H1 (cell line): ENCODE data around the gene PRELID2. TPM values are rescaled to one million over a fixed set of nuclear protein-coding genes. Genes with fewer than 3 reads are reported as not detected.

Experiments
- CTCF ChIA-PET: fragments of 300-600 bp; sonication (Branson Sonifier 250); formaldehyde crosslinking; loops from one replicate; lab custom pipeline; 2021; ENCODE audit not compliant: partially characterized antibody; lab: Charles Lee
- POLR2A ChIA-PET: fragments of 300-600 bp; sonication (Branson Sonifier 250); formaldehyde crosslinking; loops from one replicate; lab custom pipeline; 2021; ENCODE audit warnings: inconsistent platforms; ENCODE audit not compliant: partially characterized antibody; lab: Charles Lee
- DNase-seq, 2 experiments: peaks; one replicate each; pipeline versions ENCODE4 v3.0.0 to v3.0.0-alpha.2; 2010 to 2022; ENCODE audit warnings: low spot score in 2 of 2, low read depth in 1 of 2, mixed read lengths in 1 of 2
- FAIRE-seq: peaks from 2 replicates; lab custom pipeline; 2011; peaks lifted over from hg19 to GRCh38; lab: Jason Lieb, UNC
- H2AFZ ChIP-seq: 2 replicates; pipeline ENCODE4 v1.8.1; 2012; ENCODE audit warnings: low read length, inconsistent platforms
- H2AK5ac ChIP-seq: 2 replicates; pipeline ENCODE4 v1.6.1; 2013; ENCODE audit warnings: low read depth, low read length
- H2BK120ac ChIP-seq: replicated peaks from 2 replicates; pipeline ENCODE3; 2013; ENCODE audit warnings: low read depth, low read length, inconsistent platforms
- H2BK12ac ChIP-seq: 2 replicates; pipeline ENCODE4 v1.6.1; 2013; ENCODE audit warnings: low read depth, low read length
- H2BK15ac ChIP-seq: 2 replicates; pipeline ENCODE4 v1.6.1; 2013; ENCODE audit warnings: low read length
- H2BK20ac ChIP-seq: 2 replicates; pipeline ENCODE4 v1.6.1; 2013; ENCODE audit warnings: low read length
- H2BK5ac ChIP-seq: 2 replicates; pipeline ENCODE4 v1.6.1; 2013; ENCODE audit warnings: low read depth, low read length
- H3K14ac ChIP-seq: 2 replicates; pipeline ENCODE4 v1.6.1; 2013; ENCODE audit warnings: inconsistent platforms; ENCODE audit not compliant: insufficient read length
- H3K18ac ChIP-seq: 2 replicates; pipeline ENCODE4 v1.6.1; 2013; ENCODE audit warnings: low read length; ENCODE audit errors: extremely low read depth
- H3K23ac ChIP-seq: 2 replicates; pipeline ENCODE4 v1.6.1; 2013; ENCODE audit warnings: inconsistent platforms; ENCODE audit not compliant: insufficient read length
- H3K23me2 ChIP-seq: 2 replicates; pipeline ENCODE4 v1.6.1; 2013; ENCODE audit warnings: low read depth, low read length
- H3K27ac ChIP-seq: 2 replicates; pipeline ENCODE4 v1.6.1; 2011; ENCODE audit warnings: low read depth, low read length, inconsistent platforms
- H3K27me3 ChIP-seq, 4 experiments: replicated peaks in 1 of 4; 1 replicate in 1 of 4; 2 replicates in 3 of 4; pipeline versions ENCODE4 v1.6.1 to v1.8.1; 2011 to 2013; ENCODE audit warnings: low read length in 3 of 4, mild to moderate bottlenecking in 3 of 4, inconsistent platforms in 2 of 4, mixed read lengths in 2 of 4, moderate library complexity in 1 of 4; ENCODE audit not compliant: control insufficient read depth in 3 of 4, insufficient read depth in 3 of 4; ENCODE audit errors: extremely low read depth in 1 of 4
- H3K36me3 ChIP-seq, 4 experiments: 2 replicates each; pipeline versions ENCODE4 v1.6.1 to v1.8.1; 2011 to 2013; ENCODE audit warnings: mild to moderate bottlenecking in 4 of 4, low read length in 3 of 4, moderate library complexity in 2 of 4, control low read depth in 1 of 4, inconsistent platforms in 1 of 4; ENCODE audit not compliant: insufficient read depth in 4 of 4, control insufficient read depth in 2 of 4
- H3K4ac ChIP-seq: replicated peaks from 2 replicates; pipeline ENCODE3; 2013; ENCODE audit warnings: low read length, low read depth, mixed read lengths, inconsistent platforms; ENCODE audit not compliant: insufficient read length
- H3K4me1 ChIP-seq, 4 experiments: replicated peaks in 1 of 4; 1 replicate in 1 of 4; 2 replicates in 3 of 4; pipeline versions ENCODE4 v1.6.1 to v1.8.1; 2011 to 2013; ENCODE audit warnings: low read length in 3 of 4, inconsistent platforms in 2 of 4, mixed read lengths in 1 of 4; ENCODE audit not compliant: insufficient read depth in 4 of 4, control insufficient read depth in 3 of 4
- H3K4me2 ChIP-seq, 2 experiments: 2 replicates each; pipeline versions ENCODE4 v1.6.1 to v1.8.1; 2011 to 2013; ENCODE audit warnings: low read depth in 2 of 2, low read length in 2 of 2, control low read depth in 1 of 2, inconsistent platforms in 1 of 2, mild to moderate bottlenecking in 1 of 2; ENCODE audit not compliant: insufficient read depth in 1 of 2
- H3K4me3 ChIP-seq, 4 experiments: fragments of 200-600, 300-600 bp in 1 of 4; sonication (generic), shearing (Covaris generic), sonication (Bioruptor Twin) in 1 of 4; 2 replicates each; pipeline versions ENCODE4 v1.5.1 to v1.8.1; 2011 to 2016; ENCODE audit warnings: low read length in 4 of 4, low read depth in 3 of 4, control low read depth in 2 of 4, inconsistent platforms in 2 of 4, mild to moderate bottlenecking in 2 of 4, mixed read lengths in 1 of 4, moderate library complexity in 1 of 4; ENCODE audit not compliant: insufficient read depth in 2 of 4; ENCODE audit errors: extremely low read depth in 1 of 4
- H3K56ac ChIP-seq: replicated peaks from 2 replicates; pipeline ENCODE3; 2013; ENCODE audit warnings: low read depth, mild to moderate bottlenecking, mixed read lengths, low read length, inconsistent platforms; ENCODE audit not compliant: insufficient read length
- H3K79me1 ChIP-seq: 2 replicates; pipeline ENCODE4 v1.6.1; 2013; ENCODE audit warnings: low read depth, low read length, control low read depth
- H3K79me2 ChIP-seq, 2 experiments: 2 replicates each; pipeline versions ENCODE4 v1.6.1 to v1.8.1; 2012 to 2013; ENCODE audit warnings: low read length in 2 of 2, mild to moderate bottlenecking in 2 of 2, inconsistent platforms in 1 of 2; ENCODE audit not compliant: insufficient read depth in 2 of 2, control insufficient read depth in 1 of 2
- H3K9ac ChIP-seq, 4 experiments: replicated peaks in 1 of 4; 1 replicate in 1 of 4; 2 replicates in 3 of 4; pipeline versions ENCODE4 v1.6.1 to v1.8.1; 2011 to 2013; ENCODE audit warnings: low read depth in 3 of 4, low read length in 3 of 4, control low read depth in 2 of 4, mild to moderate bottlenecking in 2 of 4, moderate library complexity in 2 of 4, inconsistent platforms in 1 of 4; ENCODE audit errors: extremely low read depth in 1 of 4
- H3K9me3 ChIP-seq, 2 experiments: 2 replicates each; pipeline versions ENCODE4 v1.6.1 to v1.8.1; 2012 to 2013; ENCODE audit warnings: mild to moderate bottlenecking in 2 of 2, moderate library complexity in 2 of 2, control low read depth in 1 of 2, inconsistent platforms in 1 of 2, low read depth in 1 of 2, low read length in 1 of 2, mixed read lengths in 1 of 2; ENCODE audit not compliant: insufficient read depth in 2 of 2
- H4K20me1 ChIP-seq, 2 experiments: replicated peaks in 1 of 2; 2 replicates each; pipeline versions ENCODE3 to v1.8.1; 2011 to 2013; ENCODE audit warnings: inconsistent platforms in 2 of 2, low read length in 2 of 2, mild to moderate bottlenecking in 1 of 2; ENCODE audit not compliant: insufficient read depth in 2 of 2, control insufficient read depth in 1 of 2
- H4K5ac ChIP-seq: 2 replicates; pipeline ENCODE4 v1.6.1; 2013; ENCODE audit warnings: low read length, low read depth, mixed read lengths, inconsistent platforms; ENCODE audit not compliant: insufficient read length
- H4K8ac ChIP-seq: 2 replicates; pipeline ENCODE4 v1.8.0; 2013; ENCODE audit warnings: mild to moderate bottlenecking, moderate library complexity, low read length, inconsistent platforms; ENCODE audit not compliant: insufficient read depth; ENCODE audit errors: extremely low read depth
- H4K91ac ChIP-seq: replicated peaks from 2 replicates; pipeline ENCODE3; 2013; ENCODE audit warnings: low read length, mixed read lengths, inconsistent platforms; ENCODE audit not compliant: insufficient read length
- BRCA1 ChIP-seq: IDR thresholded peaks from 2 replicates; pipeline ENCODE4 v1.6.1; 2012; ENCODE audit warnings: low read depth, low read length, improper control_type of control experiment
- CBX8 ChIP-seq: fragments of 300-800, 300-1000 bp; sonication (generic); IDR thresholded peaks from 2 replicates; pipeline ENCODE4 v1.7.1; 2016; ENCODE audit warnings: low read depth, low read length, borderline replicate concordance
- GABPA ChIP-seq: IDR thresholded peaks from 2 replicates; pipeline ENCODE4 v1.6.1; 2011; ENCODE audit warnings: mild to moderate bottlenecking, low read length, moderate library complexity, borderline replicate concordance; ENCODE audit not compliant: insufficient read depth
- JUND ChIP-seq: IDR thresholded peaks from 2 replicates; pipeline ENCODE4 v1.6.1; 2011; ENCODE audit warnings: mild to moderate bottlenecking, improper control_type of control experiment, low read length
- PHF8 ChIP-seq: fragments of 200-600 bp; sonication (generic); conservative IDR thresholded peaks from 2 replicates; pipeline ENCODE4 v1.7.1; 2012; ENCODE audit warnings: low read depth, mild to moderate bottlenecking, inconsistent platforms, low read length, moderate library complexity
- POLR2AphosphoS5 ChIP-seq: IDR thresholded peaks from 2 replicates; pipeline ENCODE4 v1.6.1; 2011; ENCODE audit warnings: low read depth, low read length
- POU5F1 ChIP-seq: IDR thresholded peaks from 2 replicates; pipeline ENCODE4 v1.6.1; 2011; ENCODE audit warnings: low read depth, mild to moderate bottlenecking, low read length, moderate library complexity
- RXRA ChIP-seq: IDR thresholded peaks from 2 replicates; pipeline ENCODE4 v1.6.1; 2011; ENCODE audit warnings: low read depth, mild to moderate bottlenecking, low read length, moderate library complexity; ENCODE audit not compliant: insufficient read depth
- SIX5 ChIP-seq: IDR thresholded peaks from 2 replicates; pipeline ENCODE4 v1.6.1; 2011; ENCODE audit warnings: mild to moderate bottlenecking, low read depth, low read length
- SUZ12 ChIP-seq: fragments of 200-600 bp; sonication (generic); IDR thresholded peaks from 2 replicates; pipeline ENCODE4 v1.6.1; 2012; ENCODE audit warnings: mild to moderate bottlenecking, inconsistent platforms, low read length, moderate library complexity, mixed read lengths
- TAF1 ChIP-seq: IDR thresholded peaks from 2 replicates; pipeline ENCODE4 v1.6.1; 2011; ENCODE audit warnings: mild to moderate bottlenecking, low read depth, low read length
- TCF12 ChIP-seq: IDR thresholded peaks from 2 replicates; pipeline ENCODE4 v1.6.1; 2011; ENCODE audit warnings: low read depth, mild to moderate bottlenecking, low read length
- WGBS, 2 experiments: shearing (Covaris generic) in 1 of 2; methylation state at CpG; one replicate each; pipeline versions ENCODE4 v1.1.6 to v1.1.7; 2013 to 2015; ENCODE audit warnings: low lambda C conversion rate in 2 of 2, mixed read lengths in 2 of 2, inconsistent platforms in 1 of 2, low coverage in 1 of 2, missing lambda C conversion rate in 1 of 2; ENCODE audit not compliant: insufficient replicate concordance in 2 of 2, insufficient coverage in 1 of 2, insufficient read length in 1 of 2; ENCODE audit errors: extremely low coverage in 1 of 2, missing lambda C conversion rate in 1 of 2; 5-methylcytosine and 5-hydroxymethylcytosine counted together
- polyA plus RNA-seq, 7 experiments: library from polyadenylated mRNA; depleted of rRNA in 3 of 7; stranded (reverse) in 5 of 7; unstranded in 2 of 7; fragments of >200 nt in 5 of 7; fragments of 200-250 nt in 2 of 7; gene quantifications; 1 replicate in 5 of 7; 2 replicates in 1 of 7; 4 replicates in 1 of 7; pipeline versions ENCODE4 v1.2.1 to v1.2.3, GENCODE V29; 2011 to 2013; ENCODE audit warnings: missing spikeins in 2 of 7, mixed read lengths in 2 of 7
- total RNA-seq: library from RNA; stranded (reverse); fragmentation: NEBNext Ultra II Directional; extraction: Animal tissue kit (Norgen Biotek cat#: 25700); gene quantifications from 2 replicates; pipeline ENCODE4 v1.2.1, GENCODE V29; 2021
- TF ChIP-seq, protein P1 (sequence below), 3 experiments: IDR thresholded peaks; 1 replicate in 2 of 3; 2 replicates in 1 of 3; pipeline versions ENCODE4 v1.5.1 to v1.6.1; 2011; ENCODE audit warnings: low read length in 3 of 3, mild to moderate bottlenecking in 3 of 3, inconsistent platforms in 2 of 3, low read depth in 1 of 3, moderate library complexity in 1 of 3; ENCODE audit not compliant: insufficient read depth in 1 of 3; ENCODE audit errors: control extremely low read depth in 1 of 3

PRELID2 gene
- total and polyA plus RNA-seq, 2 of the 8 experiments (the other 6 are each of a cell fraction or from before 2014, with no cell fraction given) = 2.2 to 7.8 TPM

- Histone ChIP-seq H3K36me3 (no peaks in the 10 kb centered on the region), H3K23ac (no peak overlapping the region), H3K18ac (no peak overlapping the region), H3K4ac (no peak overlapping the region), H3K9ac (no peak overlapping the region), H3K14ac (no peak overlapping the region), H2BK15ac (no peak overlapping the region), H3K79me2 (no peaks in the 10 kb centered on the region), H2BK12ac (no peak overlapping the region), H2AK5ac (no peak overlapping the region), H2AFZ (no peak overlapping the region), H3K4me2 (no peak overlapping the region), H3K56ac (no peak overlapping the region), H4K20me1 (no peaks in the 10 kb centered on the region), H3K9me3 (no peaks in the 10 kb centered on the region), H3K27me3 (no peaks in the 10 kb centered on the region), H2BK5ac (no peak overlapping the region), H4K8ac (no peak overlapping the region), H3K23me2 (peaks cover 2% of the 10 kb centered on the region; the same call in 1 of the 2 replicates), H3K79me1 (no peaks in the 10 kb centered on the region), H4K5ac (no peak overlapping the region), H2BK20ac (no peak overlapping the region), H3K4me1 (peaks cover 3 to 5% (median 3%) of the 10 kb centered on the region in 4 experiments; a peak in 5 of 7 replicates), H2BK120ac (no peak overlapping the region), H3K4me3 (no peak overlapping the region), H4K91ac (no peak overlapping the region), H3K27ac (no peak overlapping the region)
- CTCF ChIA-PET = interaction anchor here (0.6 to 3.0 kb wide), 6 partner anchors 9 to 526 kb away, joined by 3 to 9 read pairs (median 3); no protein-coding TSS in a partner anchor
- no peak for DNase-seq
- WGBS, 2 experiments = 97% methylated on average over 4 of the region's 4 CpGs; no CpG with 5 or more reads in 1 of the 2 experiments
- FAIRE-seq = no peak
- POLR2A ChIA-PET = no interaction called here
- TF ChIP-seq GABPA (no peak), POU5F1 (no peak), BRCA1 (no peak), TCF12 (no peak), SIX5 (no peak), CBX8 (no peak), POLR2AphosphoS5 (no peak), JUND (no peak), PHF8 (no peak), TAF1 (no peak), RXRA (no peak), SUZ12 (no peak)
- TF ChIP-seq, protein P1, sequence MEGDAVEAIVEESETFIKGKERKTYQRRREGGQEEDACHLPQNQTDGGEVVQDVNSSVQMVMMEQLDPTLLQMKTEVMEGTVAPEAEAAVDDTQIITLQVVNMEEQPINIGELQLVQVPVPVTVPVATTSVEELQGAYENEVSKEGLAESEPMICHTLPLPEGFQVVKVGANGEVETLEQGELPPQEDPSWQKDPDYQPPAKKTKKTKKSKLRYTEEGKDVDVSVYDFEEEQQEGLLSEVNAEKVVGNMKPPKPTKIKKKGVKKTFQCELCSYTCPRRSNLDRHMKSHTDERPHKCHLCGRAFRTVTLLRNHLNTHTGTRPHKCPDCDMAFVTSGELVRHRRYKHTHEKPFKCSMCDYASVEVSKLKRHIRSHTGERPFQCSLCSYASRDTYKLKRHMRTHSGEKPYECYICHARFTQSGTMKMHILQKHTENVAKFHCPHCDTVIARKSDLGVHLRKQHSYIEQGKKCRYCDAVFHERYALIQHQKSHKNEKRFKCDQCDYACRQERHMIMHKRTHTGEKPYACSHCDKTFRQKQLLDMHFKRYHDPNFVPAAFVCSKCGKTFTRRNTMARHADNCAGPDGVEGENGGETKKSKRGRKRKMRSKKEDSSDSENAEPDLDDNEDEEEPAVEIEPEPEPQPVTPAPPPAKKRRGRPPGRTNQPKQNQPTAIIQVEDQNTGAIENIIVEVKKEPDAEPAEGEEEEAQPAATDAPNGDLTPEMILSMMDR (IDR thresholded peaks at IDR 0.05; ENCODE audit: control extremely low read depth in 1 of 3, insufficient read depth in 1 of 3, low read depth in 1 of 3, low read length in 3 of 3) = no peak
These were observed 23.8 kb upstream of the PRELID2 start for GRCh38 chr5:145858959-145859358.
